ENCODE measurements around the gene SYS1.

The SYS1 gene

DNA sequence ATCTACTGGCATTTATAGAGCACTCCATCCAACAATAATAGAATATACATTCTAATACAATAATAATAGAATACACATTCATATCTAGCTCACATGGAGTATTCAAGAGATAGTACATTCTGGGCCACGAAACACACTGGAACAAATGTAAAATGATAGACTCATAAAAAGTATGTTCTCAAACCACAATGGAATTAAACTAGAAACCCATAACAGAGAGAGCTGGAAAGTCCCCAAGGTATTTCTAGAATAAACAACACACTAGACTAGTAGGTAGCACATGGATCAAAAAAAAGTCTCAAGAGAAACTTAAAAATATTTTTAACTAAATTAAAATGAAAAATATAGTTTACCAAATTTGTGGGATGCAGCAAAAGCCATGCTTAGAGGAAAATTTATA lies 24.3 kb downstream of the SYS1 start:
- DNase-seq (ENCODE audit: low read depth in 2 of 2) = no peak

DNA sequence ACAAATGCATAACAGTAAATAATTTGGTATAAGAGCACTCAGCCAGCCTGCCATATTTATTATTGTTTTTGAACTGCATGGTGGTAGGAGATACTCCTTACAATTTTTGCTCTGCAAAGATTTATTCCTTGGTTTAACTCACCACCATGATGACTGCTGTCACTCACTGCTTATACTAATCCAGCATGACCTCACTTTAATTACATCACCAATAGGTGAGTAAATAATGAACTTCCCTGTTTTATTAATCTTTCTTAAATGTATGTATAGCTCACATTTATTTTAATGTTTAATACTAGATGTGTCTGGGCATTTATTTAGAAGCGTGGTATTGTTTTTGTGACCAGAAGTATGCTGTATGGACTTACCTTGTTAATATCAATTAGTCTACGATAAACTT lies 28.0 kb downstream of the SYS1 start:
- no peak for DNase-seq (ENCODE audit: low read depth in 2 of 2)

DNA sequence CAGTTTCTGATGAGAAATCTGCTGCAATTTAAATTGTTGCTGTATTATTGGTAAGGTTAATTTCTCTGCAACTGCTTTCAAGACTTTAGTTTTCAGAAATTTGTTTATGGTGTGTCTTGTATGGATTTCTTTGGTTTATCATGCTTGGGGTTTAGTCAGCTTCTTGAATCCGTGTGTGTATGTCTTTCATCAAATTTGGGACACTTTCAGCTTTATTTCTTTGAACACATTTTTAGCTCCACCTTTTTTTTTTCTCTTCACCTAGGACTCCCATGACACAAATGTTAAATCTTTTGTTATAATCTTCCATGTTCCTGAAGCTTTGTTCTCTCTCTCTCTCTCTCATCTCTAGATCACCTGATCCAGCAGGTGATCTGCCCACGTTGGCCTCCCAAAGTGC lies 28.6 kb downstream of the SYS1 start:
- no peak for DNase-seq (ENCODE audit: low read depth in 2 of 2)

GRCh38 chr20:45392733-45393132 lies 29.8 kb downstream of the SYS1 start:
- no peak for DNase-seq (ENCODE audit: low read depth in 2 of 2)

DNA sequence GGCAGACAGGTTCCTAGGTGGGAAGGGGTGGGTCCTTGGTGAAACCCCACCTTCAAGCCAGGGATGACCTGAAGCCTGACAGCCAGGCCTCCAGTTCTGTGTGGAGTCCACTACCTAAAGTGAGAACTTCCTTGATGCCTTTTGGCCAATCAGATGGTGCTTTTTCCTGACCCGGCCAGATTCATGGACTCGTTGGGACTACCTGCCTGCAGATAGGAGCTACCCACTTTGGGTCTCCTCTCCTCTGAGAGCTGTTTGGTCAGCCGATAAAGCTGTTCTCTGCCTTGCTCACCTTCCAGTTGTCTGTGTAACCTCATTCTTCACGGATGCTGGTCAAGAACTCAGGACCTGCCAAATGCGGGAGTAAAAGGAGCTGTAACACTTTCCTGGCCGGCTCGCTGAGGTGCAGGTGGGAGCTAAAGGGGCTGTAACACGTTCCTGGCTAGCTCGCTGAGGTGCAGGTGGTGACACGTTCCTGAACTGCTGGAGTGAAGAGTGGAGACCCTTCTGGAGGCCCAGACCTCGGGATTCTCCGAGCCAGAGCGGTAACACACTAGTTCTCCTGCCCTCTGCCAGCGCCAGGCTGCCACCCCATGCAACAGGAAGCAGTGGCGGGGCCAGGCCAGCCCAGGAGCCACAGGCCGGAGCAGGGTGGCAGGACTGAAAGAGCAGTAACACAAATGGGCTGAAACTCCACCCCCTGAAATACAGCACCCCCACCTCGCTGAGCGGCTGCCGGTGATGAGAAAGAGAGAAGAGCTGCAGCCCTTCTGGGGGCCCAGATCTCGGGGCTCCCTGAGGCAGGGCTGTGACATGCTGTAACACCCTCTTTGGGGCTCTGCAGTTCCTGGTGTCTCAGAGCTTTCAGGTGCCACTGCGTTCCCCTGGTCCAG lies 31.5 kb downstream of the SYS1 start:
- DNase-seq (ENCODE audit: low read depth in 2 of 2) = no peak

DNA sequence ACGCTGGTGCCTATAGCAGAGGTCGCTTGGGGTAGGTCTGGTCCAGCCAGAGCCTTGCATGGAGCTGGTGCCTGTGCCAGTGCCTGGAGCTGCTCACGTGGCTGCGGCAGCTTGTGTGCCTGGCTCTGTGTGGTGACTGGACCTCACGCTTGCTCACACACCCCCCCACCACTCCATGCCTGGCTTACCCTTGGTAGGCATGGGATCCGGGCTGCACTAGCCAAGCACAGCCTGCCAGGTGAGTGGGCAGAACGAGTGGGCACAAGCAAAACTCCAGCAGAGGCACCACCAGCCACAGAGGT lies 32.1 kb downstream of the SYS1 start:
- no peak for DNase-seq (ENCODE audit: low read depth in 2 of 2)

- no peak for DNase-seq (ENCODE audit: low read depth in 2 of 2)
Observed at GRCh38 chr20:45399018-45399417, 36.1 kb downstream of the SYS1 start.

DNA sequence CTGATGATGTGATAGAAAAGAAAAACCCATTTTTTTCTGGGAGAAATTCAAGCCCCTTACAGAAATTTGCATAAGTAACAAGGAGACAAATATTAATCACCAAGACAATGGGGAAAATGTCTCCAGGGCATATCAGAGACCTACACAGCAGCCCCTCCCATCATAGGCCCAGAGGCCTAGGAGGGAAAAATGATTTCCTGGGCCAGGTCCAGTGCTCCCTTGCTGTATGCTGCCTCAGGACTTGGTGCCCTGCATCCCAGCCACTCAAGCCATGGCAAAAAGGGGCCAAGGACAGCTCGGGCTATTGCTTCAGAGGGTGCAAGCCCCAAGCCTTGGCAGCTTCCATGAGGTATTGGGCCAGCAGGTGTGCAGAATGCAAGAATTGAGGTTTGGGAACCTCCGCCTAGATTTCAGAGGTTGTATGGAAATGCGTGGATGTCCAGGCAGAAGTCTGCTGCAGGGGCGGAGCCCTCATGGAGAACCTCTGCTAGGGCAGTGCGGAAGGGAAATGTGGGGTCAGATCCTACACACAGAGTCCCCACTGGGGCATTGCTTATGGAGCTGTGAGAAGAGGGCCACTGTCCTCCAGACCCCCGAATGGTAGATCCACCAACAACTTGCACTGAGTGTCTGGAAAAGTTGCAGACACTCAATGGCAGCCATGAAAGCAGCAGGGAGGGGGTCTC lies 37.5 kb downstream of the SYS1 start:
- DNase-seq (ENCODE audit: low read depth in 2 of 2) = no peak

DNA sequence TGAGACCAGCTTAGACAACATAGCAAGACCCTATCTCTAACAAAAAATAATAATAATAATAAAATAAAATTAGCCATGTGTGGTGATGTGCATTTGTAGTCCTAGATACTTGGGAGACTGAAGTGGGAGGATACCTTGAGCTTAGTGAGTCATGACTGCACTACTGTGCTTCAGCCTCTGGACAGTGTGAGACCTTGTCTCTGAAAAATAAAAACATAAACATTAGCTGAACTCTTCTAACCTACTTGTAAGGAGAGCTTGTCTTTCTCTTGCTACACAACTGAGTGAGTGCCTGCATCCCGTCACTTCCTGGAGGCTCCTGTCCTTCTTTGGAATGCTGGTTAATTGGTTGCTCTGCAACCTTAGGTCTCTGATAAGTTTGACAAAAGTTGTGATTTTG lies 40.0 kb downstream of the SYS1 start:
- DNase-seq (ENCODE audit: low read depth in 2 of 2) = no peak

- DNase-seq (ENCODE audit: low read depth in 2 of 2) = no peak
Observed at GRCh38 chr20:45404438-45404837, 41.5 kb downstream of the SYS1 start.

DNA sequence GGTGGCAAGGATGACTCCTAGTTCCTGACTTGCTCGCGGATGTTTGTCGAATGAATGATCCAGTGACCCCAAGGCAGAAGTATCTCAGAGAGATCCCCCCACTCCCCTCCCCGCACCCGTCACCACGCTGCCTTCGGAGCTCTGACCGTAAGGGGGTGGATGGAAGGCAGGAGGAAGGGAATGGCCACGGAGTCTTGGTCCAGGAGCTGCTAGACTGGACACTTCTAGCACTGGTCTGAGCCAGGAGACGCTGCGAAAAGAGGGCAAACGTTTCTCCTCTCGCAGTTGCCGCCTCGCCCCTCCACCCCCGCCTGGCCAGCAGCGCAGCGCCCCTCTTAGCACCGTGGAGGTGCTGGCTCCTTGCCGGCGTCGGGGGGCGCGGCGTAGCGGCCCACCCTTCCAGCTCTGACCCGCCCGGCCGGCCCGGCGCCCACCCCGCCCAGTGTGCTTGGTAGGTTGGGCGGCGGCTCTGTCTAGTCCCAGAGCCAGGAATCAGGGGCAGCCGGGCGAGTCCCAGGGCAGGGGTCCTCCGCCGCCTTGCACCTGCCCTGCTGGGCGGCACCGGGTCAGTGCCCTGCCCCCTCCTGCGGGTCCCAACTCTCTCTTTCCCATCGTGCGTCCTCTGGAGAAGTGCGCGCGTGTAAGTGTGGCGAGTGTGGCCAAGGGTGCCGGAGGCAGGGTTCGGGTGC lies 42.8 kb downstream of the SYS1 start:
- no peak for DNase-seq (ENCODE audit: low read depth in 2 of 2)

GRCh38 chr20:45406260-45407066 lies 43.5 kb downstream of the SYS1 start:
- peak in 1 of 2 experiments; percentile 53 for DNase-seq (ENCODE audit: low read depth in 2 of 2)

DNA sequence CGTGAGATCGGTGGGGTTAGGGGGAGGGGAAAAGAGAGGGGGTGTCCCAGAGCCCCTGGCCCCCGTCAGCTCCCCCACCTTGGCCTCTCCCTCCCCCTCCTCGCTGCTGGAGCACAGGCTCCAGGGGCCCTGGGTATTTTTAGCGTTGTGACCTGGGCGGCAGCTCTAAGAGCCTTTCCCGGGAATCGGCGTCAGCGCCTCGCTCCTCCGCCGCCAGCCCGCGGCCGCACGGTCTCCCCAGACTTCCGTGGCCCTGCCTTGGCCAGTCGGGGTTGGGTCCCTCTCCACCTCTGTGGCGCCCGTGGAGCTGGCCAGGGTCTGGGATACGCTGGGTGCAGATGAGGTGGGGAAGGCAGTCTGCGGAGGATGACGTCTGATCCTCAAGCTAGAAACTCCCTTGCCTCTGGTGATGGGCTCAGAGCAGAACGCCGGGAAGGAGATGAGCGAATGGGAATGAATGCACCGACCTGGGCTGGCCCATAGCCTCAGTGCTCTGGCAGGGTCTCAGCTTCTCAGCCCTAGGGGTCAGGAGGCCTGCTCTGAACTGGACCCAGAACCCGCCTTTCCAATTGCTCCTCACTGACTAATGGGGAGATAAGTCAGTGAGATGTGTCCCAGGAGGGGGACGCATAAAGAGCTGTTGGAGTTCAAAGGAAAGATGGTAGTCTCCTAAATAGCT lies 44.2 kb downstream of the SYS1 start:
- DNase-seq (ENCODE audit: low read depth in 2 of 2) = no peak

GRCh38 chr20:45407783-45408645 lies 45.1 kb downstream of the SYS1 start, which contains the start of gene DBNDD2:
Gene DBNDD2, plus strand, starts transcription at chr20:45408289. Its CDS starts 179 bp downstream, at chr20:45408468.
- no peak for DNase-seq (ENCODE audit: low read depth in 2 of 2)

DNA sequence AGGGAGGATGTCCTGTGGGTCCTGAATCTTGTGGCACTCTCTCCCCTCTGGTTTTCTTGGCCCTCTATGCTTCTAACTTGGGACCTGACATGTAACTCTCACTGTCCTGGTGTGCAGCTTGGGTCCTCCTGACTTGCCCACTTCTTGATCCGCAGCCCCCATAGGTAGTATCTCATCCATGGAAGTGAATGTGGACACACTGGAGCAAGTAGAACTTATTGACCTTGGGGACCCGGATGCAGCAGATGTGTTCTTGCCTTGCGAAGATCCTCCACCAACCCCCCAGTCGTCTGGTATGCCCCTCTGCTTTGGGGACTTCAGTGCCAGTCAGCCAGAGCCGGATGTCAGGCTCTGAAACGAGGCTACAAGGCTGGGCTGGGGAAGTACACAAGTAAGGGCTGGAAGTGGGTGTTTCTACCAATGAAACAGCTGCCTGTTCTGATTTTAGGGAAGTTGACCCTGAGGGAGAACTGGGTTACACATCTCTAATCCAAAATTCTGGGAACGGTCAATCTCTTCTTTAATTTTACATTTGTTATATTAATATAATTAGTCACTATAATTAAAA lies 45.8 kb downstream of the SYS1 start:
- no peak for DNase-seq (ENCODE audit: low read depth in 2 of 2)

DNA sequence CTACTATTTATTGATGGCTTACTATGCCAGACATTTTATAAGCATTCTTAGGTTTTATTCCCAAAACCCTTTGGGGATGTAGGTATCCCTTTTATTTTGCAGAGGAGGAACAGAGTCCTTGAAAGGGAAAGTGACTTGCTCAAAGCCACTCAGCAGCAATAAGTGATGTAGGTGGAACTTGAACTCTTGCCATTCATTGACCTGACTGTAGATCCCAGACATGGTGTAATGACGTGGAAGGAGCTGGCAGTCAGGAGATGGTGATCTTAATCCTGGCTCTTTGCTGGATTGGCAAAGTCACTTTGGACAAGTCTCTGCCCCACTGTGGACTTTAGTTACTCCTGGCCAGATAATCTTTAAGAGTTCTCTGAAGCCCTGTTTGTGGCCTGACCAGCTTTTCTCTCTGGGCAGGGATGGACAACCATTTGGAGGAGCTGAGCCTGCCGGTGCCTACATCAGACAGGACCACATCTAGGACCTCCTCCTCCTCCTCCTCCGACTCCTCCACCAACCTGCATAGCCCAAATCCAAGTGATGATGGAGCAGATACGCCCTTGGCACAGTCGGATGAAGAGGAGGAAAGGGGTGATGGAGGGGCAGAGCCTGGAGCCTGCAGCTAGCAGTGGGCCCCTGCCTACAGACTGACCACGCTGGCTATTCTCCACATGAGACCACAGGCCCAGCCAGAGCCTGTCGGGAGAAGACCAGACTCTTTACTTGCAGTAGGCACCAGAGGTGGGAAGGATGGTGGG lies 46.7 kb downstream of the SYS1 start:
- DNase-seq (ENCODE audit: low read depth in 2 of 2) = no peak

- no peak for DNase-seq (ENCODE audit: low read depth in 2 of 2)
Observed at GRCh38 chr20:45410887-45411286, 47.9 kb downstream of the SYS1 start.

DNA sequence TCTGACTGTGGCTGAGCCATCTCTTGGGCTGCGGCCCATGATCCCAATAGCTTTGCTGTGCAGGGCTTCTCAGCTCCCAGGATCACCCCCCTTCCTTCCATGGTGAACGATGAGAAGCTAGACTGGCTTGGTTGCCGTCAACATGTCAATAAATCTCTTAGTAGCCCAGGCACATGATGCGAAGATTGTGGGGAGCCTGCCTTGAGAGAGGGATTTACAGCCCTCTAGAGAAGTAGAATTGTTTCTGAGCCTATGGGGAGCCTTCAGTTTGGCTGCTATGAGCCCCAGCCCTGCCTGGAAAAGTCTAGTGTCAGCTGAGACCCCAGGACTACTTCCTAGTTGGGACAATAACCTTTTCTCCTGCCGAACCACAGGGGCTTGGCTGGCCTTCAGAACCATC lies 49.7 kb downstream of the SYS1 start:
- DNase-seq (ENCODE audit: low read depth in 2 of 2) = no peak

DNA sequence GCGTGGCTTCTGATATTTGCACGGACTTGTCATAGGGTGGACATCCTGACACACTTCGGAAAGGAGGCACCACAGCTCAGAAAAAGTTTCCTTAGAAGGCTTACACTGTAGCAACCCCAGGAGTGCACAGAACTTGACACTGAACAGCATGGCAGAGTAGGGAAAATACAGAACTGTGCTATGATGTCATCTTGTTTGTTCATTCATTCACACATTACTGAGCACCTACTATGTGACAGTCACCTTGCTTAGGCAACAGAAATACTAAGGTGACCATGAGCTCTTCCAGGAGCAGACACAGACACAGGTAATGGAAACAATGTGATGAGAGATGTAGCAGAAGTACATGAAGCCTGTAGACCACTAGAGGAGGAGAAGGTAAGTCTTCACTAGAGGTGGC lies 50.5 kb downstream of the SYS1 start:
- no peak for DNase-seq (ENCODE audit: low read depth in 2 of 2)
